ENCODE results near the gene COL18A1. TPM values are rescaled to one million over a fixed set of nuclear protein-coding genes. Genes with fewer than 3 reads are reported as not detected.

Gene COL18A1
- total and polyA plus RNA-seq, 2 donors: 18.9 to 58.6 TPM

DNA sequence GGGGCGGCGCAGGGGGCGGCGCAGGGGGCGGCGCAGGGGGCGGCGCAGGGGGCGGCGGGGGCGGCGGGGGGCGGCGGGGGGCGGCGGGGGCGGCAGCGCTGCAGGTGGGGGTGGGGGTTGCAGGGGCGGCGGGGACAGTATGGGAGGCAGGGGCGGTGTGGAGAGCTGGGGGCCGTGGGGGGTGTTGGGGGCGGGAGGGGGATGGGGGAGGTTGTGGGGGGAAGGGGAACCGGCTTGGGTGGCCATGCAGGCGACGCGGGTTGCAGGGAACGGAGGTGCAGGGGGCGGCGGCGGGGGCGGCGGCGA, 150.2 kb downstream of the COL18A1 start:
- Histone ChIP-seq H3K9me3 (ENCODE audit: control insufficient read depth in 2 of 2, insufficient read depth in 1 of 2, low read length in 1 of 2) (peaks cover 0 to 2% of the 10 kb centered on the region in 2 donors), H3K4me3 (ENCODE audit: low read length in 2 of 2) (peak overlapping the region in 1 of 2 donors; percentile 78), H3K27me3 (ENCODE audit: control insufficient read depth in 2 of 2, insufficient read depth in 1 of 2, low read length in 1 of 2) (no peaks in the 10 kb centered on the region), H3K4me1 (ENCODE audit: control insufficient read depth in 2 of 2, insufficient read depth in 2 of 2, low read length in 2 of 2) (peaks cover 22 to 40% of the 10 kb centered on the region in 2 donors), H3K27ac (ENCODE audit: low read depth in 1 of 2, low read length in 1 of 2) (peak overlapping the region in 1 of 2 donors; percentile 76), H3K36me3 (ENCODE audit: control insufficient read depth in 2 of 2, insufficient read depth in 2 of 2, low read length in 1 of 2) (no peaks in the 10 kb centered on the region)
- WGBS: 1% methylated on average over 23 of the region's 34 CpGs
- DNase-seq (ENCODE audit: low read depth in 6 of 9, low spot score in 9 of 9): no peak

DNA sequence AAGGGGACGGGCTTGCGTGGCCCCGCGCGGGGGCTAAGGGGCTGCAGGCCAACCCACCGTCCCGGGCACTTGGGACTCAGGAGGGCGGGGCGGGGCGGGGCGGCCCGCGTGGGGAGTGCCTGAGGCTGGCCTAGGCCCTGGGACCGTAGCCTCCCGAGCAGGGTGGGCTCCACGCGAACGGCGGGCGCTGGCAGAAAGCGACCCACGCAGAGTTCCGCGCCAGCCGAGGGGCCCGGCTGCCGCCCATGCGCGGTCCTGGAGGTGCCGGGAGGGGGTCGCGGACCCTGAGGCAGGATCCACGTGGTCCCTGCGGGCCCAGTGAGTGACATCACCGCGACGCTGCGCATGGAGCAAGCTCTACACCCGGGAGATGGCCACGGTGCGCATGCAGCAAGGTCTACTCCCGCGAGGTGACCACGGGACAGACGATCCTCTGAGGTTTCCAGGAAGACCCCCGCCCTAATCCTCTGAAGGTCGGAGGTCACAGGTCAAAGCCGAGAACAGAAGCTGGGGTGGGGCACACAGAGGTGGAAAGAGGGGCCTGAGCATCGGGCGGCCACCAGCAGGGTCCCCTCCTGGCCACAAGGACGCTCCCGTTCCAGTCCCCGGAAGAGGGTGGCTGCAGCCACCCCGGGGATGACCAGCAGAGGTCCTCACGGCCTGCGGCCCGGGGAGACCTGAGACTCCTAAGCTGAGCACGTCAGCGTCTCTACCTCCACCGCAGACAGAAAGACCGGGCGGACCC, 150.8 kb downstream of the COL18A1 start:
- peak overlapping the region; percentile 74 to 76 for H3K27ac ChIP-seq (ENCODE audit: low read depth in 1 of 2, low read length in 1 of 2)
- DNase-seq (ENCODE audit: low read depth in 6 of 9, low spot score in 9 of 9): peak in 3 of 9 donors; percentile 61 to 69 (median 67)
- 18% methylated on average over 61 of the region's 62 CpGs for WGBS
- no peaks in the 10 kb centered on the region for H3K27me3 ChIP-seq (ENCODE audit: control insufficient read depth in 2 of 2, insufficient read depth in 1 of 2, low read length in 1 of 2)
- H3K9me3 ChIP-seq (ENCODE audit: control insufficient read depth in 2 of 2, insufficient read depth in 1 of 2, low read length in 1 of 2): no peaks in the 10 kb centered on the region
- no peaks in the 10 kb centered on the region for H3K36me3 ChIP-seq (ENCODE audit: control insufficient read depth in 2 of 2, insufficient read depth in 2 of 2, low read length in 1 of 2)
- H3K4me3 ChIP-seq (ENCODE audit: low read length in 2 of 2): peak overlapping the region; percentile 39 to 78
- peaks cover 18 to 35% of the 10 kb centered on the region in 2 donors for H3K4me1 ChIP-seq (ENCODE audit: control insufficient read depth in 2 of 2, insufficient read depth in 2 of 2, low read length in 2 of 2)

DNA sequence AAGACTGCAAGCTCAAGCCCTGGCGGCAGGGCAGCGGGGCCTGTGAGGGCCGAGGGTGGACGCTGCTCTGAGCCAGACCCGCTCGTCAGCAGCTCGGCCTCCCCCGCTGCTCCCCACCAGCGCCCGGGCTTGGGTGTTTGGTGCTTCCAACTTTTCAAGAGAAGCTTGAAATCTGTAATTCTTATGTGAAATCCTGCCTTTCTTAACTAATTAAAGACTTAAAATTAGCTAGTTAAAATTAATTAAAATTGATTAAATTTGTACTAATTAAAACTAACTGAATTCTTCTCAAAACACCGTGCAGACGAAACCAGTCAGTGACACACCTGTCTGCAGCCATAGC, 151.3 kb downstream of the COL18A1 start:
- no peaks in the 10 kb centered on the region for H3K9me3 ChIP-seq (ENCODE audit: control insufficient read depth in 2 of 2, insufficient read depth in 1 of 2, low read length in 1 of 2)
- no peak overlapping the region for H3K4me3 ChIP-seq (ENCODE audit: low read length in 2 of 2)
- 86% methylated on average over 12 of the region's 12 CpGs for WGBS
- no peaks in the 10 kb centered on the region for H3K27me3 ChIP-seq (ENCODE audit: control insufficient read depth in 2 of 2, insufficient read depth in 1 of 2, low read length in 1 of 2)
- H3K27ac ChIP-seq (ENCODE audit: low read depth in 1 of 2, low read length in 1 of 2): peak overlapping the region in 1 of 2 donors; percentile 74
- H3K36me3 ChIP-seq (ENCODE audit: control insufficient read depth in 2 of 2, insufficient read depth in 2 of 2, low read length in 1 of 2): no peaks in the 10 kb centered on the region
- DNase-seq (ENCODE audit: low read depth in 6 of 9, low spot score in 9 of 9): no peak
- peaks cover 15 to 30% of the 10 kb centered on the region in 2 donors for H3K4me1 ChIP-seq (ENCODE audit: control insufficient read depth in 2 of 2, insufficient read depth in 2 of 2, low read length in 2 of 2)

DNA sequence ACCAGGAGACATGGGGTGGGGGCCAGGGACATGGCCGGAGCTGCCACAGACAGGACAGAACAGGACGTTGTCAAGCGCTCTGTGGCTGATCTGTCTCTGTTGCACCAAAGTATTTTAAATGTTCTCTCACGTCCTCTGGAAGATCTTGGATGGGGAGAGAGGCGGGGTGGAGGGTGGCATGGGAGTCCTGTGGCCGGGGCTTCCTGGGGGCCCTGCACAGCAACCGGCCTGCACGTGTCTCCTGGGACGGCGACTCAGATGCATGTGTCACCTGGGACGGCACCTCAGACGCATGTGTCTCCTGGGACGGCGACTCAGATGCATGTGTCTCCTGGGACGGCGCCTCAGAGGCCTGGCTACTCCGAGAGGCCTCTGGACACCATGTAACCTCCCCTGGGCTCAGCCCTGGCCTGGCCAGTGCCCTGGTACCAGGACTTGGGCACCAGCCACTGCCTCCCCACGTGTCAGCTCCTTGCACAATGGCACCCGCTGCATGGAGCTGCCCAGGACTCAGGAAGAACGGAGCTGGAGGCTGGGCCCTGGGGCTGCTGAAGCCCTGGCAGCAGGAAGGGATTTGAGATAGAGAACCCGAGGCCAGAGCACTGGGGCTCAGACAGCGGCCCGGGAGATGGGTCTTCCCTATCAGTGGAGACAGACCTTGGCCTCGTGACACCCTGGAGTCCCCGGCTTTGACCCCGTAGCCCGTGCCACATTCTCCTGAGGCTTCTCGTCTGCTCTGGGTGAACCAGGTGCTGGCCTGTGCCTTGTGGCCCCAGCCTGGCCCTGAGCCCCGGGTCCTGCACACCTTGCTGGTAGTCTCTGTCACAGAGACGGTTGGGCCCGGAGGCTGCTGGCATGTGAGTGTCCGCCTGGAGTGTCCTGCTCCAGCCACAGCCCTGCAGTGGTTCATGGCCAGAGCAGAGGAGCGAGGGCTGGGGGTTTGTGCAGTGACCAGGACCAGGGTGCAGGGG, 152.0 kb downstream of the COL18A1 start:
- Histone ChIP-seq H3K27me3 (ENCODE audit: control insufficient read depth in 2 of 2, insufficient read depth in 1 of 2, low read length in 1 of 2) (no peaks in the 10 kb centered on the region), H3K9me3 (ENCODE audit: control insufficient read depth in 2 of 2, insufficient read depth in 1 of 2, low read length in 1 of 2) (no peaks in the 10 kb centered on the region), H3K36me3 (ENCODE audit: control insufficient read depth in 2 of 2, insufficient read depth in 2 of 2, low read length in 1 of 2) (no peaks in the 10 kb centered on the region), H3K27ac (ENCODE audit: low read depth in 1 of 2, low read length in 1 of 2) (peak overlapping the region in 1 of 2 donors; percentile 22), H3K4me3 (ENCODE audit: low read length in 2 of 2) (no peak overlapping the region), H3K4me1 (ENCODE audit: control insufficient read depth in 2 of 2, insufficient read depth in 2 of 2, low read length in 2 of 2) (peaks cover 10 to 23% of the 10 kb centered on the region in 2 donors)
- DNase-seq (ENCODE audit: low read depth in 6 of 9, low spot score in 9 of 9): no peak
- WGBS: 96% methylated on average over 33 of the region's 33 CpGs

DNA sequence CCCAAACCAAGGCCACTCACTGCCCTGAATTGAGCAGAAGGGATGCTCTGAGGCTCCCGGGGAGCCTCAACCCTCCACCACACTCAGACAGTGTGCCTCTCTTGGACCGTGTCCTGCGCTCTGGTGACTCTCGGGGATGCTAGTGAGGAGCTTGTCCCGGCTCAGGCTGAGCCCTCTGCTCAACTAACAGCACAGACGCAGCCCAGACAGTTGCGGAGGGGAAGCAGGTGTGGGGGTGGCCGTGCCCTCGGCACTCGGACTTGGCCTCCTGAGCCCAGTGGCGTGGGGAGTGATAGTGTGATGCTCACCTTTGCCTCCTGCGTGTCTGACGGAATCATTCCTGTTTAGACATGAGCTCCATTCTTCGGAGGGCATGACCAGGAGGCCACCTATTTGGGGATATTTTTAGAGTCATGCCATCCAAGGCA, 152.7 kb downstream of the COL18A1 start:
- H3K27ac ChIP-seq (ENCODE audit: low read depth in 1 of 2, low read length in 1 of 2): no peak overlapping the region
- WGBS: 93% methylated on average over 14 of the region's 14 CpGs
- no peak for DNase-seq (ENCODE audit: low read depth in 6 of 9, low spot score in 9 of 9)

DNA sequence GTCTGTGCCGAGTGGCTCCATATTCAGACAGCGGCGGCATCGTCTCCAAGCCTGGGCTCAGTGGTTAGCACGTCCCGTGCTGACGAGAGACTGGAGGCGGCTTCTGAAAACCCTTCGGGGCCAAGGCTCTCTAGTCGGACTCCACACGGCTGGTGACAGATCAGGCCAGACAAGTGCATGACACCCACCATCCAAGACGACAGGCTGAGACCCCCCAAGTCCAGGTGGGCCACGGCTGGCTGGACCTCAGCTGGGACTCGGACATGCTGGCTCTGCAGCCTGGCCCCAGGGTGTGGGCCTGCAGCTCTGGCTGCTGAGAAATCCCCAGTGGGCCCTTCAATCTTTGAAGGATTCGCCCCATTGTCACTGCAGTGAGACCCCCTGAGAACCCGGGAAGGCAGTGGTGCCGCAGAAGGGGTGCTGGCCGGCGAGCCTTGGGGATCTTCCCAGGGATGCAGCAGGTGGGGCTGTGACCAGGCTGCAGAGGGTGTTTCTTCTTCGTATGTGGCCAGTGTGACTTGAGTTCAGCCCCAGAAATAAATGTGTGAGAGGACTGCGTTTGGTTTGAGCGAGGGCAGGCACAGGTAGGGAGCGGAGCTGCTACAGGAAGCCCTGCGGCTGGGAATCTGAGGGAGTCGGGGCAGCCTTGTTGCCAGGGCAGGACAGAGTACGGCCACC, 153.2 kb downstream of the COL18A1 start:
- H3K9me3 ChIP-seq (ENCODE audit: control insufficient read depth in 2 of 2, insufficient read depth in 1 of 2, low read length in 1 of 2): peaks cover 0 to 7% of the 10 kb centered on the region in 2 donors
- no peak overlapping the region for H3K4me3 ChIP-seq (ENCODE audit: low read length in 2 of 2)
- WGBS: 94% methylated on average over 26 of the region's 26 CpGs
- peaks cover 0 to 8% of the 10 kb centered on the region in 2 donors for H3K27me3 ChIP-seq (ENCODE audit: control insufficient read depth in 2 of 2, insufficient read depth in 1 of 2, low read length in 1 of 2)
- H3K4me1 ChIP-seq (ENCODE audit: control insufficient read depth in 2 of 2, insufficient read depth in 2 of 2, low read length in 2 of 2): peaks cover 6 to 13% of the 10 kb centered on the region in 2 donors
- no peak overlapping the region for H3K27ac ChIP-seq (ENCODE audit: low read depth in 1 of 2, low read length in 1 of 2)
- no peak for DNase-seq (ENCODE audit: low read depth in 6 of 9, low spot score in 9 of 9)
- H3K36me3 ChIP-seq (ENCODE audit: control insufficient read depth in 2 of 2, insufficient read depth in 2 of 2, low read length in 1 of 2): no peaks in the 10 kb centered on the region

More for the DNA sequence above, 152.7 kb downstream of the COL18A1 start:
- H3K9me3 ChIP-seq (ENCODE audit: control insufficient read depth in 2 of 2, insufficient read depth in 1 of 2, low read length in 1 of 2): peaks cover 0 to 4% of the 10 kb centered on the region in 2 donors
- H3K4me3 ChIP-seq (ENCODE audit: low read length in 2 of 2): no peak overlapping the region
- peaks cover 0 to 5% of the 10 kb centered on the region in 2 donors for H3K27me3 ChIP-seq (ENCODE audit: control insufficient read depth in 2 of 2, insufficient read depth in 1 of 2, low read length in 1 of 2)
- no peaks in the 10 kb centered on the region for H3K36me3 ChIP-seq (ENCODE audit: control insufficient read depth in 2 of 2, insufficient read depth in 2 of 2, low read length in 1 of 2)
- peaks cover 6 to 16% of the 10 kb centered on the region in 2 donors for H3K4me1 ChIP-seq (ENCODE audit: control insufficient read depth in 2 of 2, insufficient read depth in 2 of 2, low read length in 2 of 2)

DNA sequence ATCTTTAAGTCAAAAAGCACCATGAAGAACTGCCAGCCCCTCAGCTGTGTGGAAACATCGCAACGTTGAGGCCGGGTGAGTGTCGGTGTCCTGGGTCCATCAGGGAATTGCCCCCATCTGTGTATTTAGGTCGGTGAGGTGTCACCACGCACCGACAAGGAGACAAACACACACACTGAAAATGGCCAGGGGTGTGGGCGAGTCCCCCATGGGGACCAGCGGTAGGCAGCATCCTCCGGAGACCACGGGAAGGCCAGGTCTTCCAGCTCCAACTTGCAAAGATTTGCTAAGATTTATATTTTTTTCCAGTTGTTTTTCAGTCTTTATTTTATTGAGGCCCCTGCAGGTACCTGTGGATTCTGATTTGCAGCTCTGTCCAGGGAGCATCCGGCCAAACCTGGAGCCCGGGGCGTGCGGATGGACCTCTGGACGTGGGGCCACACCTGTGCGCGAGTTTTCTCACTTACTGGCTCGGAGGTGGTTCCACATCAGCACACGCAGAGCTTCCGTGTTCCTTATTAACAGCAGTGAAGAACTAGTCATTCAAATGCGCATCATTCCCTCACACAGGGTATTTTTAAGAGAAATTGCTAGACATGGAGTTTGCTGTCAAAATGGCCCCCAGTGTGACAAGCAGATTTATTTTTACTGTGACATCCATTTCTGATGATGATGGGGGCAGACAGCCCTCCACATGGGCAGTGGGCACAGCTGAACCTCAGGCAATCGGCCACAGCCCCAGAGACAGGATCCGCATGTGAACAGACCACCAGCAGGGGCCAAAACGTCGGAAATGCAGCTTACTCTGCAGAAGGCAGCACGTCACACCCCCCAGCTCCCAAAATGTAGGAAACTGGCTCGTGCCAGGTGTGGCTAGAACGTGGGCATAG, 154.5 kb downstream of the COL18A1 start:
- Histone ChIP-seq H3K27me3 (ENCODE audit: control insufficient read depth in 2 of 2, insufficient read depth in 1 of 2, low read length in 1 of 2) (peaks cover 0 to 9% of the 10 kb centered on the region in 2 donors), H3K36me3 (ENCODE audit: control insufficient read depth in 2 of 2, insufficient read depth in 2 of 2, low read length in 1 of 2) (no peaks in the 10 kb centered on the region), H3K9me3 (ENCODE audit: control insufficient read depth in 2 of 2, insufficient read depth in 1 of 2, low read length in 1 of 2) (peaks cover 0 to 7% of the 10 kb centered on the region in 2 donors), H3K4me1 (ENCODE audit: control insufficient read depth in 2 of 2, insufficient read depth in 2 of 2, low read length in 2 of 2) (peaks cover 6 to 10% of the 10 kb centered on the region in 2 donors), H3K27ac (ENCODE audit: low read depth in 1 of 2, low read length in 1 of 2) (no peak overlapping the region), H3K4me3 (ENCODE audit: low read length in 2 of 2) (no peak overlapping the region)
- WGBS: 87% methylated on average over 29 of the region's 29 CpGs
- no peak for DNase-seq (ENCODE audit: low read depth in 6 of 9, low spot score in 9 of 9)
